A673 (cell line): Measurements from ENCODE around the gene IWS1. TPM values are rescaled to one million over a fixed set of nuclear protein-coding genes. Genes with fewer than 3 reads are reported as not detected.
"Not testable (repeated sequence)": the region's sequence is repeated elsewhere in the genome, so short reads cannot be mapped to it uniquely, and the experiment has no call there.

Experiments used
- BruUV-seq: library from RNA; stranded (reverse); fragments of 400-500 nt; replicated peaks from 2 replicates; lab custom pipeline; 2021; lab: Mats Ljungman, UMichigan
- CTCF ChIA-PET: fragments of 300-600 bp; sonication (Branson Sonifier 250); formaldehyde crosslinking; loops from one replicate; lab custom pipeline; 2022; ENCODE audit warnings: antibody characterized with exemption; lab: Charles Lee
- POLR2A ChIA-PET: fragments of 300-600 bp; sonication (Branson Sonifier 250); formaldehyde crosslinking; loops from one replicate; lab custom pipeline; 2022; ENCODE audit warnings: antibody characterized with exemption; ENCODE audit not compliant: low non-redundant PET; lab: Charles Lee
- DNase-seq: peaks from one replicate; pipeline ENCODE4 v3.0.0-alpha.2; 2015; ENCODE audit warnings: low spot score
- H3K27ac ChIP-seq: fragments of 200-600 bp; sonication (generic); 2 replicates; pipeline ENCODE4 v1.5.1; 2016; ENCODE audit warnings: mixed run types, low read depth, mild to moderate bottlenecking, mixed read lengths, antibody characterized with exemption, low read length; ENCODE audit not compliant: poor library complexity, severe bottlenecking
- H3K27me3 ChIP-seq: fragments of 200-600 bp; sonication (generic); replicated peaks from 2 replicates; pipeline ENCODE4 v1.6.1; 2017; ENCODE audit warnings: mixed run types, low read depth, mild to moderate bottlenecking, mixed read lengths, antibody characterized with exemption, low read length; ENCODE audit not compliant: insufficient read depth, poor library complexity
- H3K36me3 ChIP-seq: fragments of 200-600 bp; sonication (generic); 2 replicates; pipeline ENCODE4 v1.6.1; 2016; ENCODE audit warnings: mixed run types, mild to moderate bottlenecking, mixed read lengths, antibody characterized with exemption, low read length; ENCODE audit not compliant: insufficient read depth, poor library complexity, severe bottlenecking
- H3K4me1 ChIP-seq: fragments of 200-600 bp; sonication (generic); 2 replicates; pipeline ENCODE4 v1.6.1; 2017; ENCODE audit warnings: mixed run types, mild to moderate bottlenecking, mixed read lengths, antibody characterized with exemption, low read length; ENCODE audit not compliant: insufficient read depth, poor library complexity, severe bottlenecking
- H3K4me3 ChIP-seq: fragments of 200-600 bp; sonication (generic); 2 replicates; pipeline ENCODE4 v1.5.1; 2016; ENCODE audit warnings: low read depth, mixed run types, mild to moderate bottlenecking, mixed read lengths, low read length; ENCODE audit not compliant: poor library complexity, severe bottlenecking
- H3K9me3 ChIP-seq: fragments of 200-600 bp; sonication (generic); 2 replicates; pipeline ENCODE4 v1.6.1; 2016; ENCODE audit warnings: mixed run types, low read depth, mild to moderate bottlenecking, mixed read lengths, antibody characterized with exemption, low read length; ENCODE audit not compliant: poor library complexity, severe bottlenecking
- EZH2 ChIP-seq: fragments of 200-600 bp; sonication (generic); IDR thresholded peaks from 2 replicates; pipeline ENCODE4 v1.6.1; 2017; ENCODE audit warnings: borderline replicate concordance, low read depth, mild to moderate bottlenecking, mixed read lengths, antibody characterized with exemption, low read length; ENCODE audit not compliant: poor library complexity, severe bottlenecking
- intact Hi-C: fragments of 100-400 bp; cut with micrococcal nuclease; formaldehyde crosslinking; loops from one replicate; pipeline ENCODE4 v1.10.0; 2022; ENCODE audit not compliant: unreplicated experiment
- total RNA-seq: library from RNA; stranded (reverse); gene quantifications from 2 replicates; pipeline ENCODE4 v1.2.3, GENCODE V29; 2021
- TF ChIP-seq, protein P1 (sequence below): fragments of 300-800, 200-600 bp; sonication (generic); conservative IDR thresholded peaks from 2 replicates; pipeline ENCODE4 v1.5.1; 2017; ENCODE audit warnings: low read depth, mild to moderate bottlenecking, antibody characterized with exemption, low read length, moderate library complexity, mixed read lengths

Gene IWS1
- total RNA-seq, 1 experiment from 2014 or later, result 67.2 TPM

DNA sequence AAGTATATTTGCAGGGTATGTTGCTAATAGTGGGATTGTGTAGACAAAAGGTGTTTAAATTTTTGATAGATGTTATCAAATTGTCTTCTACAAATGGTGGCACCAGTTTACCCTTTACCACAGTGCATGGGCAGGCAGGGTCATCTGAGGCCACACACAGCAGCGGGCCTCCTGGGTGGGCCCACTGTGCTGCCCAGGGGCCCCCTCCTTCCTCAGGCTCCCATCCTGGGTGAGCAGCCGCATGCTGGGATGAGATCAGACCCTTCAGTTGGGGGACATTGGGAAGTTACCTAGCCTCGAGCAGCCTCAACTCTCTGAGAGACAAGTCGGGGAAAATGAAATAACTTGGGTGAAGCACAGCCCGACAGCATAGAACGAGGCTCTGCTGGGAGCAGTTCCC is 18.9 kb upstream of the IWS1 start:
- TF ChIP-seq, protein P1, sequence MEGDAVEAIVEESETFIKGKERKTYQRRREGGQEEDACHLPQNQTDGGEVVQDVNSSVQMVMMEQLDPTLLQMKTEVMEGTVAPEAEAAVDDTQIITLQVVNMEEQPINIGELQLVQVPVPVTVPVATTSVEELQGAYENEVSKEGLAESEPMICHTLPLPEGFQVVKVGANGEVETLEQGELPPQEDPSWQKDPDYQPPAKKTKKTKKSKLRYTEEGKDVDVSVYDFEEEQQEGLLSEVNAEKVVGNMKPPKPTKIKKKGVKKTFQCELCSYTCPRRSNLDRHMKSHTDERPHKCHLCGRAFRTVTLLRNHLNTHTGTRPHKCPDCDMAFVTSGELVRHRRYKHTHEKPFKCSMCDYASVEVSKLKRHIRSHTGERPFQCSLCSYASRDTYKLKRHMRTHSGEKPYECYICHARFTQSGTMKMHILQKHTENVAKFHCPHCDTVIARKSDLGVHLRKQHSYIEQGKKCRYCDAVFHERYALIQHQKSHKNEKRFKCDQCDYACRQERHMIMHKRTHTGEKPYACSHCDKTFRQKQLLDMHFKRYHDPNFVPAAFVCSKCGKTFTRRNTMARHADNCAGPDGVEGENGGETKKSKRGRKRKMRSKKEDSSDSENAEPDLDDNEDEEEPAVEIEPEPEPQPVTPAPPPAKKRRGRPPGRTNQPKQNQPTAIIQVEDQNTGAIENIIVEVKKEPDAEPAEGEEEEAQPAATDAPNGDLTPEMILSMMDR, result no peak
- no TSS peak for BruUV-seq
- DNase-seq, result no peak
- CTCF ChIA-PET, result no interaction called here
- Histone ChIP-seq H3K4me1 (no peaks in the 10 kb centered on the region), H3K4me3 (no peak overlapping the region), H3K36me3 (no peaks in the 10 kb centered on the region), H3K9me3 (no peaks in the 10 kb centered on the region), H3K27ac (no peak overlapping the region), H3K27me3 (peaks cover 17% of the 10 kb centered on the region)
- intact Hi-C loops, result no loop called here
- POLR2A ChIA-PET, result no interaction called here

DNA sequence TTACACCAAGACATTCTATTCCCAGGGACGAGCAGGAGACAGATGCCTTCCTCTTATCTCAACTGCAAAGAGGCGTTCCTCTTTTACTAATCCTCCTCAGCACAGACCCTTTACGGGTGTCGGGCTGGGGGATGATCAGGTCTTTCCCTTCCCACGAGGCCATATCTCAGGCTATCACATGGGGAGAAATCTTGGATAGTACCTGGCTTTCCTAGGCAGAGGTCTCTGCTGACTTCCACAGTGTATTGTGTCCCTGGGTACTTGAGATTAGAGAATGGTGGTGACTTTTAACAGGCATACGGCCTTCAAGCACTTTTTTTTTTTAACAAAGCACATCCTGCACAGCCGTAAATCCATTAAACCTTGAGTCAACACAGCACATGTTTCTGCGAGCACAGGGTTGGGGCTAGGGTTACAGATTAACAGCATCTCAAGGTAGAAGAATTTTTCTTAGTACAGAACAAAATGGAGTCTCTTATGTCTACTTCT is 16.8 kb upstream of the IWS1 start:
- H3K27ac ChIP-seq, H3K27me3 ChIP-seq, DNase-seq, H3K4me3 ChIP-seq, H3K4me1 ChIP-seq, H3K9me3 ChIP-seq, H3K36me3 ChIP-seq, BruUV-seq, CTCF ChIA-PET, POLR2A ChIA-PET, intact Hi-C loops: not testable (repeated sequence)

DNA sequence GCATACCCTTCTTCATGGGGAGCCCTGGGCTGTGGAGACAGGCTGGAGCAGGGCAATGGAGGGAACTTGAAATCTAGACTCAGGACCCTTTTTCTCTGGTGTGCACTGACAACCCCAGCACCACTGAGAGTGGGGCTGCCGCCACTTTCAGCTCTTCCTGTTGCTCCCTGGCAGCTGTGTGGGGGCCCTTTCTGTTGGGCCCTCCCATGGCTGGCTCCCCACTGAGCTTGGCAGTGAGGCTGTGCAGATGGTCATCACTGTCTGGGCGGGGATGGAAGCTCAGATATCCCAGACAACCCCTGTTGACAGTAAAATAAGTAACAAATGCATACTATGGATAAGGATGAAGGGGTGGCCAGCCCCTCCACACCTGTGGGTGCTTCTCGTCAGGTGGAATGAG is 15.9 kb upstream of the IWS1 start:
- no peak for TF ChIP-seq EZH2
- TF ChIP-seq, protein P1, result no peak
- Histone ChIP-seq H3K4me1 (no peaks in the 10 kb centered on the region), H3K27ac (no peak overlapping the region), H3K9me3 (no peaks in the 10 kb centered on the region), H3K27me3 (peaks cover 3% of the 10 kb centered on the region), H3K36me3 (no peaks in the 10 kb centered on the region), H3K4me3 (no peak overlapping the region)
- BruUV-seq, result no TSS peak
- intact Hi-C loops, result no loop called here
- no peak for DNase-seq
- ChIA-PET POLR2A (no interaction called here), CTCF (no interaction called here)

DNA sequence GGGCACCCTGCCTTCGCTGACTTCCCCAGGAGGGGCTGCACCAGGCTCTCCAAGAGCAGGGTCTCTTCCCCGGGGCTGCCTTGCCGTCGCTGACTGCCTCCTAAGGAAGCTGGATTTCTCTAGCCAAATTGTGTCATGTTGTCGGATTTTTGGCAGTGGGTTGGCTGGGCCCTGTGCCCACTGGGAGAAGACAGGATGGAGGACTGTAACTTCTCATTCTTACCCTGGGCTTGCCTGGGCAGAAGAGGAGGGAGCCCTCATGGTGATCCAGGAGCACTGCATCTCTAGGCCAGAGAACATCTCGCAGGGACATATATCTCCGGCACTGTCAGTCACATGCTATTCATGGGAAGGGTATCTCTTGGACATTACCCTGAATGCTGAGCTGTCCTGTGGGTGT is 15.5 kb upstream of the IWS1 start:
- CTCF ChIA-PET, result no interaction called here
- TF ChIP-seq, protein P1, result no peak
- TF ChIP-seq EZH2, result no peak
- Histone ChIP-seq H3K27ac (no peak overlapping the region), H3K4me3 (no peak overlapping the region), H3K4me1 (no peaks in the 10 kb centered on the region), H3K9me3 (no peaks in the 10 kb centered on the region), H3K27me3 (no peaks in the 10 kb centered on the region), H3K36me3 (no peaks in the 10 kb centered on the region)
- BruUV-seq, result no TSS peak
- POLR2A ChIA-PET, result no interaction called here
- intact Hi-C loops, result no loop called here
- no peak for DNase-seq
